Kidney capillary endothelial cell (primary cell): ENCODE measurements around the gene AGRN.
A peak's percentile ranks its signal among the peaks of the same experiment; 100 is the strongest.
"Not testable (repeated sequence)": the region's sequence is repeated elsewhere in the genome, so short reads cannot be mapped to it uniquely, and the experiment has no call there.

ENCODE experiments used
- DNase-seq: peaks from one replicate; pipeline ENCODE4 v3.0.0-alpha.2; 2018; ENCODE audit warnings: low spot score

The AGRN gene

DNA sequence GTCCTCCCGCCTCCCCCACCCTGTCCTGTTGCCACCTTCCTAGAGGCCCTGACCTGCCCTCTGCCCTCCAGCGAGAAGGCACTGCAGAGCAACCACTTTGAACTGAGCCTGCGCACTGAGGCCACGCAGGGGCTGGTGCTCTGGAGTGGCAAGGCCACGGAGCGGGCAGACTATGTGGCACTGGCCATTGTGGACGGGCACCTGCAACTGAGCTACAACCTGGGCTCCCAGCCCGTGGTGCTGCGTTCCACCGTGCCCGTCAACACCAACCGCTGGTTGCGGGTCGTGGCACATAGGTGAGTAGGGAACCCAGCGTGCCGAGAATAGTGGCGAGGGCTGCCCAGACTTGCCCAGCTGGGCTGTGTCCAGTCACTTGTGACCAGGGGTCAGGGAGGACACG lies 33.8 kb downstream of the AGRN start:
- no peak for DNase-seq

GRCh38 chr1:1054099-1054700 lies 34.3 kb downstream of the AGRN start:
- DNase-seq, result no peak

DNA sequence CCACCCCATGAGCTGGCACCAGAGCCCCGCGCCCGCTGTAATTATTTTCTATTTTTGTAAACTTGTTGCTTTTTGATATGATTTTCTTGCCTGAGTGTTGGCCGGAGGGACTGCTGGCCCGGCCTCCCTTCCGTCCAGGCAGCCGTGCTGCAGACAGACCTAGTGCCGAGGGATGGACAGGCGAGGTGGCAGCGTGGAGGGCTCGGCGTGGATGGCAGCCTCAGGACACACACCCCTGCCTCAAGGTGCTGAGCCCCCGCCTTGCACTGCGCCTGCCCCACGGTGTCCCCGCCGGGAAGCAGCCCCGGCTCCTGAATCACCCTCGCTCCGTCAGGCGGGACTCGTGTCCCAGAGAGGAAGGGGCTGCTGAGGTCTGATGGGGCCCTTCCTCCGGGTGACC lies 35.1 kb downstream of the AGRN start:
- DNase-seq, result no peak

- no peak for DNase-seq
Measured at GRCh38 chr1:1055841-1056736, 36.2 kb downstream of the AGRN start.

GRCh38 chr1:1057769-1058087 lies 37.8 kb downstream of the AGRN start:
- not testable (repeated sequence) for DNase-seq

DNA sequence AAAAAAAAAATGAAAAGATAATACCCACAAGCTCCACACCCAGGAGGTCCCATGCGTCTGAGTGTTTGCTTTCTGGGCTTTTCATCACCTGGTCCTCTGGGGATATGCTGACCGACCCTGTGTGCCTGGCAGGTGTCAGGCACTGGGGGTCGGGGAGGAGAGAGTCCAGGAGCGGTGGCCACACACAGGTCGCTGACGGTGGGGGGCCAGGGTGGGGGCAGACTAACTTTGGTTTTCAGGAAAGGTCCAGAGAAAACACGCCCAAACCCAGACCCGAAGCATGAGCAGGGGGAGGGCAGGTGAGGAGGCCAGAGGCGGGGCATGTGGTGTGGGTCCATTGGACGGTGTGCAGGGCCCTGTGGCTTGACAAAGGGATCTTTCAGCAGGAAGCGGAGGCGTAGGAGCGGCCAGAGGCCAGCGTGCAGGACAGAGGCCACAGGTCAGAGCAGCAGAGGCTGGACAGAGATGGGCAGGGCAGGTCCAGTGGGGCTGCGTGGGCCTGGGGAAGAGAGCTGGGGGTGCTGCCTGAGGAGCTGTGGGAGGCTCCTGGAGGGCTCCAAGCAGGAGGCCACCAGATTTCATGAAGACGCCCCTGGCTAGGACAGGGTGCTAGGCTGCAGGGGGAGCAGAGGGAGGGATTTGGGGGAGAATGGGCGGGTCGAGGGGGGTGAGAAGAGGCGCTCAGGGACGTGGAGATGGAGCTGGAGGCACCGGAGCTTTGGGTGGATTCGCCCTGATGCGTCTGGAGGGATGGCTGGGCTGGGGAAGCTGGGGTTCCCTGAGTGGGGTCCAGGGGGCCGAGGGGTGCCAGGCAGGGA lies 38.4 kb downstream of the AGRN start:
- no peak for DNase-seq

DNA sequence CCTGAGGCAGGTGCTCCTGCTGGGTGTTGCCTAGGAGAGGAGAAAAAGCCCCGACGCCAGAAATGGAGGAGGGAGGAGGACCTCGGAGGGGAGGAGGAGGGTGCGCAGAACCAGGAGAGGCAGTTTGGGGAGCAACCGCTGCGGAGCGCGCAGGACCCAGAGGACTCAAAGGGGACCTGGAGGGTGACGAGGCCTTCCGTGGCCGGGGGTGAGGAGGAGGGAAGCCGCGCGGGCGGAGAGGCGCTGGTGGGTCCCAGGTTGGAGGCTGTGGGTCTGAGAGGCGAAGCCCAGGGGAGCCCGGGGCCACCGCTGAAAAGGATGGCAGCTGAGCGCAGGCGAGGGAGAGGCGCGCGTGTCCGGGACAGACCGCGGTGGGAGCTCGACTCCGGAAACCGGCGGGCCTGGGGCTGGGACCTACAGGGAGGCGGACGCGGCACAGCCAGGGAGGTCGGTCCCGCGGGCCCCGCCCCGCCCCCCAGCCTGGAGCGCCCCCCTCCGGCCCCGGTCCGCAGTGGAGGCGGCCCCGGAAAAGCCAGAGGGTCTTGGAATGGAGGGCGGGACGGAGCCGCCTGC lies 39.1 kb downstream of the AGRN start:
- no peak for DNase-seq

GRCh38 chr1:1059494-1060280 lies 39.8 kb downstream of the AGRN start:
- DNase-seq, result peak; percentile 60

DNA sequence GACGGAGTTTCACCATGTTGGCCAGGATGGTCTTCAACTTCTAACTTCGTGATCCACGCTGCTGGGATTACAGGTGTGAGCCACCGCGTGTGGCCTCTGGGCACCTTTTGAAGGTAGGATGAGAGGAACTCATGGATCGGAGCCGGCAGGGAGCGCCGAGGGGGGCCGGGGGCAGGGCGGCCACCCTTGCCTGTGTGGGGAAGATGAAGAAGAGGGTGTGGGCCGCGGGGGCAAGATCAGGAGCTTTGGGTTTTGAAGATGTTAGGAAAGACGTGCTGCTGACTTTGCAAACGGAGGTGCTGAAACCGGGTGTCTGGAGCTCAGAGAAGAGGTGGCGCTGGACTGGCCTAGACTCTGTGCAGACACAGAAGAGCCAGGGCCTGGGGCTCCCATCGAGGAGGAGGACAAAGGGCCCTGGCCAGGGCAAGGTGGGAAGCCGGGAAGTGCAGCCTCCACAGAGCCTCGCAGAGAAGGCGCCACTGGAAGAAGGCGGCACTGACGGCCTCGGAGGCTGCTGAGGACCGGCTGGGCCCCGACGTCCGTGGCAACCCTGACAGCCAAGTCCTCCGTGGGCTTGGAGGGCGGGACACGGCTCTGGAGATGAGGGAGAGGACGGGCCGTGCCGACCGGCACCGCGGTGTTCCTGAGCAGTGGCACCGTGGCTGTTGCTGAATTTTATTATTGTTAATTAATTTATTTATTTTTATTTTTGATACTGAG lies 40.5 kb downstream of the AGRN start:
- DNase-seq, result no peak

DNA sequence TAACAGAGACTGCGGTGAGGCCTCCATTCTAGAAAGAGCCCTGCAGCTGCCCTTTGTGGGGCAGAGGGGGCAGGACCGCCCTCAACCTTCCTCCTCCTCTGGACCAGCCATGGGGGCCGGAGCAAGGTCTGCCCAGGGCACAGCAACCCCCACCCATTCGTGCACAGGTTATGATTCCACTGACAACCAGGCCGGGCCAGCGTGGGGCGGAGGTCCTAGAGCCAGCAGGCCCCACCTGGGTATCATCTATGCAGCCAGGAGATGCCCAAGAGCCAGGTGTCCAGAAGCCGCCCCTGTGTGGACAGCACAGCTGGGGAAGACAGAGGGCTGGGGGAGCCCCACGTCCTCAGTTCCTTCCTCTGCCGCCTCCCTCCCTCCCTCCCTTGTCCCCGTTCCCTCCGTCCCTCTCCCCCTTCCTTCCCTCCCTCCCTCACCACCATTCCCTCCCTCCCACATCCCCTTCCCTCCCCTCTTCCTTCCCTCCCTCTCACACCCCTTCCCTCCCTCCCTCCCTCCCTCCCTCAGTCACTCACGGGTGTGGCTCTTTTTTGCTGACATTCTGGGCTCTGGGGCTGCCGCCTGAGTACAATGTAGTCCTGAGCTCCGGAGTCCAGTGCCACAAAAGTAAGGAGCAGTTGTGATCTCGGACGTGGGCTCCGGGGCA lies 41.9 kb downstream of the AGRN start:
- no peak for DNase-seq

DNA sequence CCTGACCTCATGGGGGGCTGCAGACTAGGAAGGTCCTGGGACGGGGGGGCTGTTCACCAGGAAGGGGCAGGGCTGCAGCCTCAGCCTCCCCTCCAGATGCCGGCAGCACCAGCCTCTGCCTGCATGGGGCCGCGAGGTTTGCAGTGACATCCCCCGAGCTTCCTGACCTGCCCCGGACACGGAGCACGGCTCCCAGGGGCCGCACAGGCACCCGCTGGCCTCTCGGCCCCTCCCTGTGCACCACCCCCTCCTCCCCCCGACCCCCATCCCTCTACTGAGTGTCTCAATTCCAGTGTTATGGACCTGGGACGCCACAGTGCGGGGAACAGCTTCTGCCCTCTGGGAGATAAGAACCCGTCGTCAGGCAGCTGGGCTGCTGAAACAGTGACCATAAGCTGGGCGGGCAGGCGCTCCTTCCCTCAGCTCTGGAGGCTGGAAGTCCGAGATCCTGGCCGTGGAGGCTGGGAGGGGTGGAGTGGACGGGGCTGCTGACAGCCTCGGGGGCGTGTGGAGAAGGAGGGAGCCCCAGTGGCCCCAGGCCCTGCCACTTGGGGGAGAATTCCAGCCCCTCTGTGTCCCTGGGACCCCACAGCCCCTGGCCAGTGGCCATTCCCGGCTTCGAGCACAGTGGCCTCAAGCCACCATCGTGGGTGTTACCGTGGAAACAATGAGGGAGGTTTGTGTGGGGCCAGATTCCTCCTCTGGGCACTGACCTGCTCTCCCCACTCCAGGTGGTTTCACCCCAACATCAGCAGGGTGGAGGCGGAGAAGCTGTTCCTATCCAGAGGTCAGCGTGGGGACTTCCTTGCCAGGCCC lies 42.6 kb downstream of the AGRN start:
- DNase-seq, result no peak

DNA sequence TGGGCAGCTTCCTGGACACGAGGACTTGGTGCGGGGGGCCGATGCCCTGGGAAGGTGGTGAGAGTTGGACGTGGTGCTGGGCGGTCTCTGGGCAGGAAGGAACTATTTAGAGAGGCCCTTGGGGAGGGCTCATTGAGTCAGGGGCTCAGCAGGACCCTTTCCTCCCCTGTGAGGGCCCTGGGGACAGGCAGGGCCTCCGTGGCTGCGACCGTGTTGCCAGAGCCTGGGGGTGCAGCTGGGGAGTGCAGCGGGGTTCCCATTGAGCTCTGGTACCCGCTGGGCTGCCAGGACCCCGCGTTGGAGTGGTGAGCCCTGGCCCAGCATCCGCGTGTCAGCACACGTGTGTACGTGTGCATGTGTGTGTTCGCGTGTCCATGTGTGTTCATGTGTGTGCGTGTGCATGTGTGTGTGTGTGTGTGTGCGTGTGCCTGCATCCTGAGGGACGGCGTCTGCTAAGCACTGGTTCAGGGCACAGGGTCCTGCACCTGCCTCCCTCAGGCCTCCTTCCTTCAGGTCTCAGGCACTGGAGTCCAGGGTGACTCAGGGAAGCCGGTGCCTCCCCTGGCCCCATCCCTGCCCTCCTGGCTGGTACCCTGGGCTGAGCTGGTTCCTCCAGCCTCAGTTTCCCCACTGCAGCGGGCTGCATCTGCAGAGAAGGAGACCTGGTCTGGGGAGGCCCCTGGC lies 43.5 kb downstream of the AGRN start:
- DNase-seq, result no peak

- peak; percentile 91 for DNase-seq
Measured at GRCh38 chr1:1063945-1064831, 44.3 kb downstream of the AGRN start.

DNA sequence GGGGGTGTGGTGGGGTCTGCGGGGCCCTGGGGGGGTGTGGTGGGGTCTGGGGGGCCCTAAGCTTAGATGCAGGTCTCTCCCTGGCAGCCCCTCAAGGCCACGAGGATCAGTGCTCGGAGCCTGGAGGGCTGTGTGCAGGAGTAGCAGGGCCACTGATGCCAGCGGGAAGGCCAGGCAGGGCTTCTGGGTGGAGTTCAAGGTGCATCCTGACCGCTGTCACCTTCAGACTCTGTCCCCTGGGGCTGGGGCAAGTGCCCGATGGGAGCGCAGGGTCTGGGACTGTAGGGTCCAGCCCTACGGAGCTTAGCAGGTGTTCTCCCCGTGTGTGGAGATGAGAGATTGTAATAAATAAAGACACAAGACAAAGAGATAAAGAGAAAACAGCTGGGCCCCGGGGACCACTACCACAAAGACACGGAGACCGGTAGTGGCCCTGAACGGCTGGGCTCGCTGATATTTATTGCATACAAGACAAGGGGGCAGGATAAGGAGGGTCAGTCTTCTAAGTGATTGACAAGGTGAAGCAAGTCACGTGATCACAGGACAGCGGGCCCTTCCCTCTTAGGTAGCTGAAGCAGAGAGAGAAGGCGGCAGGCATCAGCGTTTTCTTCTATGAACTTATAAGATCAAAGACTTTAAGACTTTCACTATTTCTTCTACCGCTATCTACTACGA lies 45.5 kb downstream of the AGRN start:
- no peak for DNase-seq

DNA sequence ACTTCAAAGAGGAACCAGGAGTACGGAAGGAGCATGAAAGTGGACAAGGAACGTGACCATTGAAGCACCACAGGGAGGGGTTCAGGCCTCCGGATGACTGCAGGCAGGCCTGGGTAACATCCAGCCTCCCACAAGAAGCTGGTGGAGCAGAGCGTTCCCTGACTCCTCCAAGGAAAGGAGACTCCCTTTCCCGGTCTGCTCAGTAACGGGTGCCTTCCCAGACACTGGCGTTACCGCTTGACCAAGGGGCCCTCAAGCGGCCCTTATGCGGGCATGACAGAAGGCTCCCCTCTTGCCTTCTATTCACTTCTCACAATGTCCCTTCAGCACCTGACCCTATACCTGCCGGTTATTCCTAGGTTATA lies 46.0 kb downstream of the AGRN start:
- DNase-seq, result not testable (repeated sequence)

- no peak for DNase-seq
Measured at GRCh38 chr1:1066403-1067283, 46.7 kb downstream of the AGRN start.
